ENCODE results near the gene GCHFR. TPM values are rescaled to one million over a fixed set of nuclear protein-coding genes. Genes with fewer than 3 reads are reported as not detected.
A peak's percentile ranks its signal among the peaks of the same experiment; 100 is the strongest.

GCHFR gene
- total RNA-seq, 1 donor = 15.5 TPM

GRCh38 chr15:40746916-40747418, 16.9 kb upstream of the GCHFR start:
- H3K27me3 ChIP-seq (ENCODE audit: insufficient read depth, low read length) = no peaks in the 10 kb centered on the region
- H3K9me3 ChIP-seq (ENCODE audit: low read depth, low read length) = no peaks in the 10 kb centered on the region
- H3K4me3 ChIP-seq (ENCODE audit: low read length) = no peak overlapping the region
- H3K4me1 ChIP-seq (ENCODE audit: insufficient read depth, low read length) = peaks cover 43% of the 10 kb centered on the region

DNA sequence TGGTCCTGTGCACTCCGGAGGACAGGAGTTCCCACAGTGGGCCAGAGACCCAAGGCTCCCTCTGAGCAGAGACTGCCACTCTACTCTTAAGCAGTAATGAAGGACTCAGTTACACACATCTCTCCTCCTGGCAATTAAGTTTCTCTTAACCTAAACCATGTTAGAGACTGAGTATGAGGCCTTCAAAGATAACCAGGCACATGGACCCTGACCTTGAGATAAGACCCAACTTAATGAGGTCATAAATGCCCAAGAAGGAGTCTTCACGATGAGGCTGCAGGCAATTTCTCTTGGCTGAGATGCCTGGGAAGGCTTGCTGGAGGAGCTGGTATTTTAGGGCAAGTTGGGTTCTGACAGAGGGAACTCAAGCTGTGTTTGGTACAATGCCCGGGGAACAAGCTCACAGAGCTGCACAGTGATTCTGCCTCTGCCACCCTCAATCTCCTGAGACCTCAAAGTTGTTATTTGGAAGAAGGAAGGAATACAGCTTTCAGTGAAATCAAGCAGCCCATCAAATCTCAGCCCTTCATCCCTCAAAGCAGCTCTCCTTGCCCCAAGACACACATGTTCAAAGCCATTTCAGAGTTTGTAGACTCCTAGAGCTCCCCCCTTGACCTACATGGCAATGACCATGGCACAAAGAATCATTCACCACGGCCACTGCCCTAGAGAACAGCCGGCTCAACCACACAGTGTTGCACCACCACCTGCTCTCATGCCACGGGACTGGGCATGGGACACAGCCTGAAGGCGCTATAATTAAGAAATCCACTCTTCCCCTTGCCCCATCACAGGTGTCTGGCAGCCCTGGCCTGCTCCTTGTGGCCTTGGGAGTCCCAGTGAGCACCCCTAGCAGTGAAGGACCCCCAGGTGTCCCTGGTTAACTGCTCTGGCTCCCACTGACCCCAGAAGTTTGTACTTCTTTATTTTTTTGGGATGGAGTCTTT, 15.9 kb upstream of the GCHFR start:
- Histone ChIP-seq H3K27me3 (ENCODE audit: insufficient read depth, low read length) (no peaks in the 10 kb centered on the region), H3K4me1 (ENCODE audit: insufficient read depth, low read length) (peaks cover 52% of the 10 kb centered on the region), H3K9me3 (ENCODE audit: low read depth, low read length) (no peaks in the 10 kb centered on the region), H3K4me3 (ENCODE audit: low read length) (no peak overlapping the region)

DNA sequence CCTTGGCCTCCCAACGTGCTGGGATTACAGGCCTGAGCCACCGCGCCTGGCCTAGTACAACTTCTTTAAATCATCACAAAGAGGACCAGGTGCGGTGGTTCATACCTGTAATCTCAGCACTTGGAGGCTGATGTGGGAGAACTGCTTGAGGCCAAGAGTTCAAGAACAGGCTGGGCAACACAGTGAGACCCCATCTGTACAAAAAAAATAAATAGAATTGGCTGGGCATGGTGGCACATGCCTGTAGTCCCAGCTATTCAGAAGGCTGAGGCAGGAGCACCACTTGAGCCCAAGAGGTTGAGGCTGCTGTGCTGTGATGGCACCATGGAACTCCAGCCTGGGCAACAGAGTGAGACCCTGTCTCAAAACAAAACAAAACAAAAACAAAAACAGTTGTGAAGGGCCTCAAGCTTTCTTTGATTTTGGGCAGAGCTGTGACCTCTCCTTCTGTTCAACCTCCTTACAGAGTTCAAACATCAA, 14.7 kb upstream of the GCHFR start:
- Histone ChIP-seq H3K4me1 (ENCODE audit: insufficient read depth, low read length) (peaks cover 51% of the 10 kb centered on the region), H3K9me3 (ENCODE audit: low read depth, low read length) (no peaks in the 10 kb centered on the region), H3K27me3 (ENCODE audit: insufficient read depth, low read length) (no peaks in the 10 kb centered on the region)

DNA sequence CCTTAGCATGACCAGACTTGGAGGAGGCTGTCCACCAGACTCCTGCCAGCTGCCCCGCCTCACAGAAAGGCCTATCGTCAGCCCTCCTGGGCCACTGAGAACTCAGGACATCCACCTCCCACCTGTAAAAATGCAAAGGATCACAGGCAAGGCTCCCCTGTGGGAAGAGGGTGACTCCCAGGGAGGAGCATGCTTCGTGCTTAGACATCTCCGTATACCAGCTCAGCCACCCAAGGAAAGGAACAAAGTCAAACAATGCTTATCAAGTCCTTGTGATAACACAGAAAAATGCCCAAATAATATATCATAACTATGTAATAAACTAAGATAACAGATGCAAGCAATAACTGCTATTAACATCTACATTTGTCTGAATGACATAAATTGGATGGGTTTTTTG, 13.0 kb upstream of the GCHFR start:
- H3K9me3 ChIP-seq (ENCODE audit: low read depth, low read length) = no peaks in the 10 kb centered on the region

More for the DNA sequence above, 14.7 kb upstream of the GCHFR start:
- H3K4me3 ChIP-seq (ENCODE audit: low read length) = no peak overlapping the region

DNA sequence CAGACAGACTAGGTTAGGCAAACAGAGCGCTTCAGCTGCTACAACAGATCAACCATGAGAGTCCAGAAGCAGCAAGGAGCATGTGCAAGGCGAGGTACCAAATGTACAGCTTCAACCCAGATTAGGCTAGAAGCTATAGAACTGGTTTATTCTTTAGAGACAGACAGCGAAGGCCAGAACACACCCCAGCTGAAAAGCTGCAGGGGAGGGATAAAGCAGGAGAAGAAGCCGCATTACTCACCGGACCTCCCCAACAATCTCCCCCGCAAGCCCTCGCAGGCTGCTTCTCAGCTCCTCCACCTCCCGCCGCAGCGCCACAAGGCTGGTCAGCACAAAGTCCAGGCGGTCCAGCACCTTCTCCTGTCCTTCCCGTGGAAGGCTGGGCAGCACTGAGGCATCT, 12.1 kb upstream of the GCHFR start:
- no peaks in the 10 kb centered on the region for H3K9me3 ChIP-seq (ENCODE audit: low read depth, low read length)
- no peaks in the 10 kb centered on the region for H3K27me3 ChIP-seq (ENCODE audit: insufficient read depth, low read length)
- H3K4me3 ChIP-seq (ENCODE audit: low read length) = no peak overlapping the region
- H3K4me1 ChIP-seq (ENCODE audit: insufficient read depth, low read length) = peaks cover 42% of the 10 kb centered on the region

More for the DNA sequence above, 13.0 kb upstream of the GCHFR start:
- no peaks in the 10 kb centered on the region for H3K27me3 ChIP-seq (ENCODE audit: insufficient read depth, low read length)
- H3K4me1 ChIP-seq (ENCODE audit: insufficient read depth, low read length) = peaks cover 48% of the 10 kb centered on the region
- no peak overlapping the region for H3K4me3 ChIP-seq (ENCODE audit: low read length)

DNA sequence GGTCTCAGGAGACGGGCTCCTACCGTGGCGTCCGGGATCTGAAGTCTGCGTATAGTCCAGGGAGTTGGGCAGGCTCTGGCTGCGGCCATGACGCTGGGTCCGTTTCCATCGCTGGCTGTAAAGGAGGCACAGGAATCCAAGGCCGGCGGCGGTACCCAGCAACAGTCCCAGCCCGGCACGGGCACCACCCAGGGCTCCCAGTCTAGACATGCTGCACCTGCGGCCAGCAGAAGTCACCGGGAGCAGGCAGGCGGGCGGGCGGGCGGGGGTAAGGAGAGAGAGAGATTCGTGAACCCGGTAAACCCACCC, 9.3 kb upstream of the GCHFR start:
- H3K4me3 ChIP-seq (ENCODE audit: low read length) = peak overlapping the region; percentile 87

DNA sequence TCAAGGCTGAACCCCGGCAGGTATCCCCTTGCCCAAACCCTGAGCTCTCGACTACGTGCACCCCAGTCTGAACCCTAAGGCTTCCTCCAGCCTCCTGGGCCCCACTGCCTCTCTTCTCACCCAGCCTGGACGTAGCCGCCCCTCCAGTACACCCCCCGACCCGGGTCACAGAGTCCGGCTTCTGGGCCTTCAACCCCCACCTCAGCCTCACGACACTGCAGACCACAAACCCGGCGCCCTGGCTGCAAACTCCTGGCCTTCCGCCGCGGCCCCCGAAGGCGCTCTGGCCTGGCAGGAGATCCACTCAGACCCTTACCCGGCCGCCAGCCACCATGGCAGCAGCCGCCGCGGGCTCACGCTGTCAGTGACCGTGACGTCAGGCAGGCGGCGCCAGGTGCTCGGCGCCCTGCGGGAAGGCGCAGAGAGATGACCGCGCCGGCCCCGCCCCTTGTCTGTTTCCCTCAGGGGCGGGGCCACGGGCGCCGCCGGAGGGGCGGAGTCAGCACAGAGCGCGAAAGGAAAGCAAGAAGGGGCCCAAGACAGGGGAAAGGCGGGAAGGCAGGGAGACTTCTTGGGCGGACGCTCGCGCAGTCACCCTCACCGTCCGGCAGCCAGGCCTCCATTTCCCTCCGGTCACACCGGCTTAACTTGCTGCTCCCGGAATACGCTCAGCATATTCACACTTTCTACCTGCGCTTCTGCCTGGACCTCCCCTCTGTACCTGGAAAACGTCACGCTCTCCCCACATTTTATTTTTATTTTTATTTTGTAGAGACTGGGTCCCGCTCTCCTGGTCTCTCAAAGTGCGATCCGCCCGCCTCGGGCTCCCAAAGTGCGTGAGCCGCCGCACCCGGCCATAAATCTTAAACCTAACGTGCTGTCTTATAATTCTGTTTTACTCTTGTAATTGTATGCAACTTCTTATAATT, 8.7 kb upstream of the GCHFR start, which contains the start of gene RMDN3:
RMDN3 (minus strand) TSS at position 372 of the 929 bp plus-strand sequence. CDS start 471 bp downstream, outside the sequence.
- Histone ChIP-seq H3K9me3 (ENCODE audit: low read depth, low read length) (no peaks in the 10 kb centered on the region), H3K4me3 (ENCODE audit: low read length) (peak within 1 kb of the TSS; percentile 87), H3K27me3 (ENCODE audit: insufficient read depth, low read length) (no peaks in the 10 kb centered on the region), H3K4me1 (ENCODE audit: insufficient read depth, low read length) (peaks cover 33% of the 10 kb centered on the region)

More for the DNA sequence above, 9.3 kb upstream of the GCHFR start:
- Histone ChIP-seq H3K27me3 (ENCODE audit: insufficient read depth, low read length) (no peaks in the 10 kb centered on the region), H3K4me1 (ENCODE audit: insufficient read depth, low read length) (peaks cover 33% of the 10 kb centered on the region), H3K9me3 (ENCODE audit: low read depth, low read length) (no peaks in the 10 kb centered on the region)

DNA sequence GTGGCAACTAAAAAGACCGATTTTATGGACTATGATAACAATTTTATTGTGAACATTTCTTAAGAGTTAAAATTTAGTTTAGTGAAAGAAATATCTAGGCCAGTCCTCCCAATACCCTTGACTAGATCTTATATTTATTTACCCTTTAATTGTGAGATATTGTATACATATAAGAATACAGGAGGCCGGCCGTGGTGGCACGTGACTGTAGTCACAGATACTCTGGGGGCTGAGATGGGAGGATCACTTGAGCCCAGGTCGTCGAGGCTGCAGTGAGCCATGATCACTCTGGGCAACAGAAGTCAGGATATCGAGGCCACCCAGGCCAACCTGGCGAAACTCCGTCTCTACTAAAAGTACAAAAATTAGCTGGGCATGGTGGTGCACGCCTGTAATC, 8.1 kb upstream of the GCHFR start:
- peak overlapping the region; percentile 87 for H3K4me3 ChIP-seq (ENCODE audit: low read length)
- H3K9me3 ChIP-seq (ENCODE audit: low read depth, low read length) = no peaks in the 10 kb centered on the region
- H3K4me1 ChIP-seq (ENCODE audit: insufficient read depth, low read length) = peaks cover 33% of the 10 kb centered on the region
- H3K27me3 ChIP-seq (ENCODE audit: insufficient read depth, low read length) = no peaks in the 10 kb centered on the region

DNA sequence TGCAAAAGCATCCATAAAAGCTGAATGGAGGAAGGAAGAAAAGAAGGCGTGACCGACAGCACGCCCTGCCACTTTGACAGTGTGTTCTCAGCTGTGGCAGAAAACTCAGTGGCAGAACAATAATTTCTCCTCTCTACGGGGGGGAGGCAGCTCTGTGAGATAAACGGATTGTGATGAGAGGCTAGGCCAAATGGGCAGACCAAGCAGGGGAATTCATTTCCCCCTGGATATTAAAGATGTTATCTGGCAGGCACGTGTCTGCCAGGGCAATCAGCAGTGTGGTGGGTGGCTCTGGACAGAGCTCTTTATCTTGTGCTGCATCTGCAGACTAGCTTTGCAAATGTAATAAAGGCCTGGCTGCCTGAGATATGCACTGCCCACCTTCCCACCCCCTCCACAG, 6.9 kb upstream of the GCHFR start:
- peaks cover 32% of the 10 kb centered on the region for H3K4me1 ChIP-seq (ENCODE audit: insufficient read depth, low read length)
- no peaks in the 10 kb centered on the region for H3K9me3 ChIP-seq (ENCODE audit: low read depth, low read length)
- no peak overlapping the region for H3K4me3 ChIP-seq (ENCODE audit: low read length)
- H3K27me3 ChIP-seq (ENCODE audit: insufficient read depth, low read length) = no peaks in the 10 kb centered on the region

- Histone ChIP-seq H3K27me3 (ENCODE audit: insufficient read depth, low read length) (no peaks in the 10 kb centered on the region), H3K4me3 (ENCODE audit: low read length) (no peak overlapping the region), H3K4me1 (ENCODE audit: insufficient read depth, low read length) (peaks cover 31% of the 10 kb centered on the region), H3K9me3 (ENCODE audit: low read depth, low read length) (no peaks in the 10 kb centered on the region)
These were observed 3.9 kb upstream of the GCHFR start for GRCh38 chr15:40759961-40760360.

GRCh38 chr15:40762919-40763800, 708 bp upstream of the GCHFR start:
- Histone ChIP-seq H3K27me3 (ENCODE audit: insufficient read depth, low read length) (no peaks in the 10 kb centered on the region), H3K4me1 (ENCODE audit: insufficient read depth, low read length) (peaks cover 38% of the 10 kb centered on the region), H3K9me3 (ENCODE audit: low read depth, low read length) (no peaks in the 10 kb centered on the region), H3K4me3 (ENCODE audit: low read length) (peak overlapping the region; percentile 56)

DNA sequence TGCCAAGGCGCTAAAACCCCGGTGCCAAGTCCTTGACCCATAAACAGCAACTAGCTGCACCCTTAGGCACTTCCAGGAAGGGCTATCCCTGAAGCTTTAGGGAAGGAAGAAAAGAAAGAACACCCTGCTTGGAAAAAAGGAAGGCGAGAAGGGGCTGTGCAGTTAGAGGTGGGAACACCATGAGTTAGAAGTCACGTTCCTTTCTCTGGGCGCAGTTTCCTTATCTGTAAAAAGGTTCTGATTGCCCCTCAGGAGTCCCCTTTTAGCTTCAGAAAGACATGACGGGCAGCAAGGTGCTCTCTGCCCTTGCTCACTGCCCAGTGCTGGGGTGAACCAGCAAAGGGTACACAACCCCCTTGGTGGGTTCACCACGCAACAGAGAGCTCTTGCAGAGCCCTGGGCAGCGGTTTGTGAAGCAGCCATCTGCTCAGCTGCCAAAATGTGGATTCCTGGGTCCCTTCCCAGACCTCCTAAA, 798 bp downstream of the GCHFR start:
- peaks cover 53% of the 10 kb centered on the region for H3K4me1 ChIP-seq (ENCODE audit: insufficient read depth, low read length)
- H3K27me3 ChIP-seq (ENCODE audit: insufficient read depth, low read length) = no peaks in the 10 kb centered on the region
- H3K9me3 ChIP-seq (ENCODE audit: low read depth, low read length) = no peaks in the 10 kb centered on the region
- peak overlapping the region; percentile 56 for H3K4me3 ChIP-seq (ENCODE audit: low read length)

- H3K4me3 ChIP-seq (ENCODE audit: low read length) = no peak overlapping the region
- H3K27me3 ChIP-seq (ENCODE audit: insufficient read depth, low read length) = no peaks in the 10 kb centered on the region
- no peaks in the 10 kb centered on the region for H3K9me3 ChIP-seq (ENCODE audit: low read depth, low read length)
- H3K4me1 ChIP-seq (ENCODE audit: insufficient read depth, low read length) = peaks cover 61% of the 10 kb centered on the region
These were observed 2.4 kb downstream of the GCHFR start for GRCh38 chr15:40766194-40766815.
